Fibroblast of lung (primary cell): ENCODE results near the gene CLSTN2.

Source experiments
- EZH2 ChIP-seq: IDR thresholded peaks from 2 replicates; pipeline ENCODE4 v1.5.1; 2012; ENCODE audit warnings: low read length, control low read depth, mild to moderate bottlenecking; ENCODE audit errors: missing control alignments
- TF ChIP-seq, protein P1 (sequence below), 2 donors: IDR thresholded peaks in 1 of 2; conservative IDR thresholded peaks in 1 of 2; 1 replicate in 1 of 2; 2 replicates in 1 of 2; pipeline ENCODE4 v1.5.1; 2011 to 2012; ENCODE audit warnings: low read length in 2 of 2, control low read depth in 1 of 2, inconsistent platforms in 1 of 2, low read depth in 1 of 2, mild to moderate bottlenecking in 1 of 2

DNA sequence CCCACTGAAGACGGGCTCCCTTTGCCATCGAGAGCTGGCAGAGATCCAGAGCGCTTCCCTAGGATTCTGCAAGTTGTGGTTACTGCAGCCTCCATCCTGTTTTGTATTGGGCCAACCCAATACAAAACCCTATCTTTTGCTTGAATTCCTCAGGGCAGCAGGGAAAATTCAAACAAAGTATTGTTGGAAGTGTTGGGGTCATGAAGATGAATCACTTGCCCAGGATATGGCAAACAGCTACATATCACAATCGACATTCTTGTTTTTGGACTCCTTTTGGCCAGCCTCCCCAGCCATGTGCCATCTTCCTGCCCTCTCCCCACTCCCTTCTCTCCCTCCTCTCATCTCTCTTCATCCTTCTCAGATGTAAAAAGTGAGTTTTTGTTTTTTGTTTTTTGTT lies 642.9 kb downstream of the CLSTN2 start:
- TF ChIP-seq, protein P1, sequence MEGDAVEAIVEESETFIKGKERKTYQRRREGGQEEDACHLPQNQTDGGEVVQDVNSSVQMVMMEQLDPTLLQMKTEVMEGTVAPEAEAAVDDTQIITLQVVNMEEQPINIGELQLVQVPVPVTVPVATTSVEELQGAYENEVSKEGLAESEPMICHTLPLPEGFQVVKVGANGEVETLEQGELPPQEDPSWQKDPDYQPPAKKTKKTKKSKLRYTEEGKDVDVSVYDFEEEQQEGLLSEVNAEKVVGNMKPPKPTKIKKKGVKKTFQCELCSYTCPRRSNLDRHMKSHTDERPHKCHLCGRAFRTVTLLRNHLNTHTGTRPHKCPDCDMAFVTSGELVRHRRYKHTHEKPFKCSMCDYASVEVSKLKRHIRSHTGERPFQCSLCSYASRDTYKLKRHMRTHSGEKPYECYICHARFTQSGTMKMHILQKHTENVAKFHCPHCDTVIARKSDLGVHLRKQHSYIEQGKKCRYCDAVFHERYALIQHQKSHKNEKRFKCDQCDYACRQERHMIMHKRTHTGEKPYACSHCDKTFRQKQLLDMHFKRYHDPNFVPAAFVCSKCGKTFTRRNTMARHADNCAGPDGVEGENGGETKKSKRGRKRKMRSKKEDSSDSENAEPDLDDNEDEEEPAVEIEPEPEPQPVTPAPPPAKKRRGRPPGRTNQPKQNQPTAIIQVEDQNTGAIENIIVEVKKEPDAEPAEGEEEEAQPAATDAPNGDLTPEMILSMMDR (conservative IDR thresholded peaks at IDR 0.05 in 1 of 2, IDR thresholded peaks at IDR 0.05 in 1 of 2; ENCODE audit: low read depth in 1 of 2, low read length in 2 of 2) = no peak
- no peak for TF ChIP-seq EZH2
